ENCODE data around the gene CA10. TPM values are rescaled to one million over a fixed set of nuclear protein-coding genes. Genes with fewer than 3 reads are reported as not detected.

Gene CA10
- total RNA-seq, 2 experiments from 2014 or later: not detected

DNA sequence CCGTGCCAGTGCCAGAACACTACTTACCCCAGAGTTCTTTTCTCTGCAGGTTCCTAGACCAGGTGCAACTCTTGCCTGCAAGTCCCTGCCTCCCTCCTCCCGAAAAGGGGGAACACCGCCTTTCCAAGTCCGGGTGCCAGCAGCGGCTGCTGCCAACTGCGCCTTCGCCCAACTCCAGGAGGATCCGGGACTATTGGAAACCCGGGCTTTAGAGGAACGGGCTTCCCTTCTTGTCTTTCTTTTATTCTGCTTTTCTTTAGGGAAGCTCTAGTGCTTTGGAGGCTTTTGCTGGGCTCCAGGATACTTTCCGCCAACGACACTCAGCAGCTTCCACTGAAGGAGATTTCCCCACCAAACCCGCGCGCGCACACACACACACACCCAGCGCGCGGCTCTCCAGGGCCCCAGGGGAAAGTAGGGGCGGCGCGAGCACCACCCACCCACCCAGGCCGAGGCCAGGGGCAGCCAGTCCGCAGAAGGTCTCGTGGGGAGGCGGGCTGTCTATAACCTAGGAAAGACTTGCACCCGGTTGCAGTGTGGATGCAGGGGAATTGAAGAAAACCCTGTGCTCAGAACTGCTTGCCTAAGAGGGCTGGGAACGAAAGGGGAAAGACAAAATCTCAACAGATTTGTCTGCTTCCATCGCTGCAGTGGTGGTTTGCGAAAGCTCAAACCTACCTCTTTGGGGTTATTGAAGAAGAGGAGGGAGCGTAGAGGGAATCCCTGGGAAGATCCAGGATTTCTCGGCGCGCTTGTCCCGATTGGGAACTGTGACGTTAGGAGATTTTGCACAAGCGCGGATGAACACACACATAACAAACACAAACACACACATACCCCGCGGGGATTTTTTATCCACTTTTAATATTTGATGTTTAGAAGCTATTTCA lies 977 bp upstream of the CA10 start:
- Mint-ChIP-seq H3K27me3 (peaks cover 62% of the 10 kb centered on the region), H3K9me3 (peaks cover 4% of the 10 kb centered on the region), H3K36me3 (ENCODE audit: low read depth) (no peaks in the 10 kb centered on the region), H3K27ac (no peak overlapping the region), H3K4me3 (no peak overlapping the region), H3K4me1 (ENCODE audit: low read depth) (no peaks in the 10 kb centered on the region)
- TF ChIP-seq CTCF (IDR thresholded peaks at IDR 0.05): no peak
- Histone ChIP-seq H3K9me3 (ENCODE audit: control insufficient read depth in 1 of 2, insufficient read depth in 1 of 2, low read length in 2 of 2) (peaks cover 0 to 32% of the 10 kb centered on the region in 2 experiments), H3K36me3 (ENCODE audit: insufficient read depth, low read length) (no peaks in the 10 kb centered on the region), H3K27me3 (ENCODE audit: control insufficient read depth in 1 of 2, insufficient read depth in 2 of 2, low read length in 2 of 2) (peaks cover 33 to 65% of the 10 kb centered on the region in 2 experiments), H3K27ac (ENCODE audit: low read depth in 1 of 2, low read length in 2 of 2) (no peak overlapping the region), H3K4me3 (ENCODE audit: low read length) (no peak overlapping the region), H3K4me1 (ENCODE audit: insufficient read depth, low read length) (peaks cover 2% of the 10 kb centered on the region)
- ATAC-seq (ENCODE audit: poor library complexity): no peak
- CTCF ChIA-PET: no interaction called here
- POLR2A ChIA-PET: no interaction called here
- DNase-seq: no peak
- intact Hi-C loops (cut with DNase I, micrococcal nuclease): no loop called here

DNA sequence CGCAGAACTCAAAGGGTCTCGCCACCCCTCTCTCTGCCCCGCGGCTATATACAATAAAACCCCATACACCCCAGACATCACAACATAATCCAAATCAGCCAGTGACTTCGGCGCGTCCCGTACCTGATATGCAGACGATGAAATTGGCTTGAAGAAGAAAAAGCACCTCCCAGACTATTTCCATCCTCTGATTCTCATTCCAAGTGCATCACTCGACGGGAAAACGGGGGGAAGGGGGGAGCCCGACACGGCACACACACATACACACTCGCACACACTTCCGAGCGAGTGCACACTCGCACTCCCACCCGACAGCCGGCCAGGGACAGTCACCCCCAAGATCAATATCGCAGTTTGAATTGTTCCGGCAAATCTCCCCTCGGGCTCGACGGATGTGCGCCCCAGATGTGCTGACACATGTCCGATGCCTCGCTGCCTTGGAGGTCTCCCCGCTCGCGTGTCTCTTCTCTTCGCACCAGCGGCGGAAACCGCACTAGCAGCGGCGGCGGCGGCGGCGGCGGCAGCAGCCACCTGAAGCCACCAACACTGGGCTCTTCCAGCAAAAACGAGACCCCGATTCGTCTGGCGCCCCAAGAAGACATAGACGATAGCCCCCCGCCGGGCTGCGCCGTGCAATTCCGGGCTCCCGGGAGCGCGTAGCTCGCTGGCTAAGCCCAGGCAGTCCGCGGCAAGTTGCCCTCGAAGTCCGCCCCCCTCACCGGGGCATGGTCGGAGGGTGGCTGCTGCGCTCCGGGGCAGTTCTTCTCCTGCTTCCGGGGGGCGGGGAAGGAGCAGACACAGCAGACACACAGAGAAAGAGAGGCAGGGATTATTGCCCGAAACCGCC lies 688 bp downstream of the CA10 start:
- H3K36me3 ChIP-seq (ENCODE audit: insufficient read depth, low read length): no peaks in the 10 kb centered on the region
- intact Hi-C loops (cut with DNase I, micrococcal nuclease): no loop called here
- no peak overlapping the region for H3K27ac ChIP-seq (ENCODE audit: low read depth in 1 of 2, low read length in 2 of 2)
- no peak for TF ChIP-seq CTCF (IDR thresholded peaks at IDR 0.05)
- POLR2A ChIA-PET: no interaction called here
- ATAC-seq (ENCODE audit: poor library complexity): no peak
- Mint-ChIP-seq H3K27me3 (peaks cover 65% of the 10 kb centered on the region), H3K4me3 (no peak overlapping the region), H3K36me3 (ENCODE audit: low read depth) (no peaks in the 10 kb centered on the region), H3K27ac (no peak overlapping the region), H3K9me3 (peaks cover 4% of the 10 kb centered on the region), H3K4me1 (ENCODE audit: low read depth) (no peaks in the 10 kb centered on the region)
- CTCF ChIA-PET: no interaction called here
- no peak overlapping the region for H3K4me3 ChIP-seq (ENCODE audit: low read length)
- H3K9me3 ChIP-seq (ENCODE audit: control insufficient read depth in 1 of 2, insufficient read depth in 1 of 2, low read length in 2 of 2): peaks cover 0 to 32% of the 10 kb centered on the region in 2 experiments
- peaks cover 2% of the 10 kb centered on the region for H3K4me1 ChIP-seq (ENCODE audit: insufficient read depth, low read length)
- DNase-seq: no peak
- peaks cover 33 to 66% of the 10 kb centered on the region in 2 experiments for H3K27me3 ChIP-seq (ENCODE audit: control insufficient read depth in 1 of 2, insufficient read depth in 2 of 2, low read length in 2 of 2)

DNA sequence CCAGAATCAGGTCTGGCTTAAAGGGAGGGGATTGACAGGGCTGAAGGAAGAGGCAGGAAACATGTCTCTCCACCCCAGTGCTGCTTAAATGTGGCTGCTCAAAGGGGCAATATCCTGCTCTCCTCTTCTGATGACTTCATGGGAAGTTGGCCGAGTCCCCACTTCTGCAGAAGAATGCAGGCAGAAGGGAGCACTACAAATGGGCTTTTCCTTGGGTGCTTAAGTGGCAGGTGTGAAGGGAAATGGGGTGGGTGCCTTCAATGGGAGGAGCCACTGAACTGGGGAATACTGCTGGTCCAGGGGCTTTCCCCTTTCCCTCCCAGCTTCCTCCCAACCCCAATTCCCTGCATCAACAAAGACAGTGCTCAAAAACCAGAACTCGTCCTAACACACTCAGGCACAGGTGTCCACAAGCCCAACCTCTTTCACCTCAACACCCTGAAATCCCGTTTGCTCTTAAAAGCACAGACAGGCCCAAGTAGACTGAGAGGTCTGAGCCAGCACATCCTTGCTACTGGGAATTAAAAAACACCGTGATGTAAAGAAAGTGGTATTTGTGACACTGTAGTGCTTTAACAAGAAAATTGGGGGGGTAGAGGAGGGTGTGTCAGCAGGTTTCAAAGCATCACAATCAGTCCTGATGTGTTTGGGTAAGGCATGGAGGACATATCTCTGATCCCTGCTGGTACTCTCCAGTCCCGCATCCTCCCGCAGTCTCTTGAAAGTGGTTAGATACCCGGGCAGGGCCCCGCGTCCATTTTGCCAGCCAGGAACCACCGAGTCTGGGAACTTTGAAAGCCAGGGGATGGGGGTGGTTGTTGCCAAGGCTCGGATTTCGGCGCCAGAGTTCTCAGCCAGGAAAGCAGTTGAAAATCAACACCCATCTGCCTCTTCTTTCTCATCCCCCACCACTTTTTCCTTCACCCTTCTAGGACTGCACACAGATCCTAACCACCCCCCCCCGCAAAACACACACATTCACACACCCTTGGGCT lies 1.6 kb downstream of the CA10 start:
- no peak for ATAC-seq (ENCODE audit: poor library complexity)
- no peak overlapping the region for H3K27ac ChIP-seq (ENCODE audit: low read depth in 1 of 2, low read length in 2 of 2)
- Mint-ChIP-seq H3K4me1 (ENCODE audit: low read depth) (no peaks in the 10 kb centered on the region), H3K27ac (no peak overlapping the region), H3K4me3 (no peak overlapping the region), H3K9me3 (peaks cover 4% of the 10 kb centered on the region), H3K27me3 (peaks cover 65% of the 10 kb centered on the region), H3K36me3 (ENCODE audit: low read depth) (no peaks in the 10 kb centered on the region)
- TF ChIP-seq CTCF (IDR thresholded peaks at IDR 0.05): no peak
- peaks cover 2% of the 10 kb centered on the region for H3K4me1 ChIP-seq (ENCODE audit: insufficient read depth, low read length)
- ChIA-PET CTCF (no interaction called here), POLR2A (no interaction called here)
- no peaks in the 10 kb centered on the region for H3K36me3 ChIP-seq (ENCODE audit: insufficient read depth, low read length)
- peaks cover 0 to 32% of the 10 kb centered on the region in 2 experiments for H3K9me3 ChIP-seq (ENCODE audit: control insufficient read depth in 1 of 2, insufficient read depth in 1 of 2, low read length in 2 of 2)
- intact Hi-C loops (cut with DNase I, micrococcal nuclease): no loop called here
- peaks cover 33 to 66% of the 10 kb centered on the region in 2 experiments for H3K27me3 ChIP-seq (ENCODE audit: control insufficient read depth in 1 of 2, insufficient read depth in 2 of 2, low read length in 2 of 2)
- H3K4me3 ChIP-seq (ENCODE audit: low read length): no peak overlapping the region
- DNase-seq: no peak
